PC-3 (cell line): ENCODE results near the gene SAPCD2. TPM values are rescaled to one million over a fixed set of nuclear protein-coding genes. Genes with fewer than 3 reads are reported as not detected.

Experiments used
- ATAC-seq: fragments of 200-7000 bp; cut with Tn5 transposase; 2 replicates; pipeline ENCODE4 v1.9.1; 2020; ENCODE audit warnings: mild to moderate bottlenecking, moderate library complexity
- BruUV-seq: library from RNA; stranded (reverse); fragments of 400-500 nt; replicated peaks from 2 replicates; lab custom pipeline; 2021; lab: Mats Ljungman, UMichigan
- CTCF ChIA-PET: fragments of 300-600 bp; sonication (Branson Sonifier 250); formaldehyde crosslinking; loops from one replicate; lab custom pipeline; 2022; ENCODE audit warnings: antibody characterized with exemption; lab: Charles Lee
- POLR2A ChIA-PET: fragments of 300-600 bp; sonication (Branson Sonifier 250); formaldehyde crosslinking; loops from one replicate; lab custom pipeline; 2022; ENCODE audit warnings: antibody characterized with exemption; ENCODE audit not compliant: unreplicated experiment; lab: Charles Lee
- DNase-seq: peaks from one replicate; pipeline ENCODE4 v3.0.0-alpha.2; 2015
- H2AFZ ChIP-seq: fragments of 300-600 bp; sonication (generic); 2 replicates; pipeline ENCODE4 v1.6.0; 2016; ENCODE audit warnings: antibody characterized with exemption, low read length
- H3F3A ChIP-seq: fragments of 300-600 bp; sonication (generic); one replicate; pipeline ENCODE4 v1.6.0; 2017; ENCODE audit warnings: antibody characterized with exemption, low read length, control low read depth, mild to moderate bottlenecking; ENCODE audit not compliant: unreplicated experiment
- H3K27ac ChIP-seq: fragments of 300-600 bp; sonication (generic); 2 replicates; pipeline ENCODE4 v1.5.1; 2016; ENCODE audit warnings: mild to moderate bottlenecking, low read length
- H3K27me3 ChIP-seq: fragments of 300-600 bp; sonication (generic); 2 replicates; pipeline ENCODE4 v1.6.1; 2016; ENCODE audit warnings: low read length, mixed read lengths
- H3K36me3 ChIP-seq: fragments of 300-600 bp; sonication (generic); 2 replicates; pipeline ENCODE4 v1.6.1; 2016; ENCODE audit warnings: low read depth, mixed run types, low read length, mixed read lengths
- H3K4me1 ChIP-seq: fragments of 300-600 bp; sonication (generic); 2 replicates; pipeline ENCODE4 v1.5.1; 2016; ENCODE audit warnings: low read length; ENCODE audit not compliant: insufficient read depth
- H3K4me2 ChIP-seq: fragments of 300-600 bp; sonication (generic); 2 replicates; pipeline ENCODE4 v1.6.0; 2016; ENCODE audit warnings: low read length
- H3K4me3 ChIP-seq: fragments of 300-600 bp; sonication (generic); 2 replicates; pipeline ENCODE4 v1.5.1; 2016; ENCODE audit warnings: mild to moderate bottlenecking, low read length, mixed read lengths
- H3K79me2 ChIP-seq: fragments of 300-600 bp; sonication (generic); 2 replicates; pipeline ENCODE4 v1.6.1; 2017; ENCODE audit warnings: low read length, mixed read lengths
- H3K9ac ChIP-seq: fragments of 300-600 bp; sonication (generic); 2 replicates; pipeline ENCODE4 v1.6.0; 2016; ENCODE audit warnings: mild to moderate bottlenecking, low read length
- H3K9me2 ChIP-seq: fragments of 300-600 bp; sonication (generic); replicated peaks from 2 replicates; pipeline ENCODE4 v1.6.1; 2016; ENCODE audit warnings: mixed run types, low read length, mixed read lengths
- H3K9me3 ChIP-seq: fragments of 300-600 bp; sonication (generic); 2 replicates; pipeline ENCODE4 v1.6.1; 2016; ENCODE audit warnings: low read length, mixed read lengths
- H4K20me1 ChIP-seq: fragments of 300-600 bp; sonication (generic); 2 replicates; pipeline ENCODE4 v1.6.1; 2016; ENCODE audit warnings: low read length, mixed read lengths
- CTCF ChIP-seq: fragments of 300-600 bp; sonication (generic); conservative IDR thresholded peaks from 2 replicates; pipeline ENCODE4 v1.5.1; 2017; ENCODE audit warnings: antibody characterized with exemption, low read depth, mild to moderate bottlenecking, low read length
- EZH2 ChIP-seq: fragments of 300-600 bp; sonication (generic); IDR thresholded peaks from one replicate; pipeline ENCODE4 v1.6.1; 2017; ENCODE audit warnings: antibody characterized with exemption, mild to moderate bottlenecking, low read length; ENCODE audit not compliant: unreplicated experiment
- EZH2phosphoT487 ChIP-seq: fragments of 300-600 bp; sonication (generic); IDR thresholded peaks from 2 replicates; pipeline ENCODE4 v1.6.1; 2018; ENCODE audit warnings: mild to moderate bottlenecking, antibody characterized with exemption, low read length, borderline replicate concordance
- intact Hi-C: fragments of 100-400 bp; cut with micrococcal nuclease; formaldehyde crosslinking; loops from 2 replicates; pipeline ENCODE4 v1.9.0; 2023
- total RNA-seq: library from RNA; depleted of rRNA; stranded (reverse); fragments of >200 nt; gene quantifications from 2 replicates; pipeline ENCODE4 v1.2.3, GENCODE V29; 2014

The SAPCD2 gene
- total RNA-seq, 1 experiment from 2014 or later: 98.4 TPM

DNA sequence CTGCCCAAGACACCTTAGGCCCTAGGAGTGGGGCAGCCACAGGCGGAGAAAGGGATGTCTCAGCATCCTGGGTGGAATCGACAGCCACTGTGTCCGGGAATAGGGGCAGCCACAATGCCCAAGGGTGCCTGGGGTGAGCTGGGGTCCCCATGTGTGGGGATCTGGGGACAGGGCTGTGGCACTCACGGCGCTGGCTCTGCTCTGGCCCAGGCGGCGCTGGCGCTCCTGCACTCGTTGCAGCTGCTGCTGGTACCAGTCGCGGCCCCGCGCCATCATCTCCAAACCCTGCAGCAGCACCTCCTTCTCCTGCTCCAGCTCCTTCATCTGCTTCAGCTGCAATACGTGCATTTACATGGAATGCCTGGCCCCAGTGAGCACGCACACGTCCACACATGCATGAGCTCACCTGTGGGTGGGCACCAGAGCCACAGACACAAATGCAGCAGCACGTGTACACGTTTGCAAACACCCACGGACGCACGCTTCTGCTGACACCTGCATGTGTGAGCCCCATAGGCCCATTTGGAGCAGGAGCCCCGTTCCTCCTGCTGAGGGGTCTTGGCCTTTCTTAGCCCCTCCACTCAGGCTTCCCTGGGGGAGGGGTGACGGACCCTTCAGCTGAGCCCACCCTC lies 4.9 kb downstream of the SAPCD2 start:
- DNase-seq (no peak), ATAC-seq (no peak)
- intact Hi-C loops: no loop called here
- Histone ChIP-seq H3K27me3 (no peaks in the 10 kb centered on the region), H3F3A (peaks cover 2% of the 10 kb centered on the region), H3K79me2 (peaks cover 30% of the 10 kb centered on the region), H3K4me2 (no peak overlapping the region), H3K9me3 (no peaks in the 10 kb centered on the region), H3K9me2 (no peaks in the 10 kb centered on the region), H3K9ac (no peak overlapping the region), H3K4me1 (peaks cover 14% of the 10 kb centered on the region), H2AFZ (no peak overlapping the region), H3K36me3 (no peaks in the 10 kb centered on the region), H4K20me1 (peaks cover 13% of the 10 kb centered on the region; the same call in 1 of the 2 replicates), H3K4me3 (no peak overlapping the region), H3K27ac (no peak overlapping the region)
- TF ChIP-seq CTCF: no peak
- TF ChIP-seq EZH2phosphoT487: no peak
- no peak for TF ChIP-seq EZH2
- CTCF ChIA-PET: interaction anchor here (0.6 kb wide), 1 partner anchor 19 kb away, joined by 6 read pairs; no protein-coding TSS in a partner anchor
- POLR2A ChIA-PET: no interaction called here
- BruUV-seq: no TSS peak

GRCh38 chr9:137064880-137065164 lies 5.5 kb downstream of the SAPCD2 start:
- Histone ChIP-seq H3K9me3 (no peaks in the 10 kb centered on the region), H2AFZ (no peak overlapping the region), H4K20me1 (peaks cover 13% of the 10 kb centered on the region; the same call in 1 of the 2 replicates), H3K9me2 (no peaks in the 10 kb centered on the region), H3F3A (peaks cover 2% of the 10 kb centered on the region), H3K4me1 (peaks cover 14% of the 10 kb centered on the region), H3K27me3 (no peaks in the 10 kb centered on the region), H3K9ac (no peak overlapping the region), H3K36me3 (no peaks in the 10 kb centered on the region), H3K79me2 (peaks cover 30% of the 10 kb centered on the region), H3K27ac (no peak overlapping the region), H3K4me3 (no peak overlapping the region), H3K4me2 (no peak overlapping the region)
- DNase-seq: no peak
- no TSS peak for BruUV-seq
- TF ChIP-seq CTCF (no peak), EZH2 (no peak), EZH2phosphoT487 (no peak)
- ChIA-PET POLR2A (no interaction called here), CTCF (no interaction called here)
- intact Hi-C loops: no loop called here
- ATAC-seq: no peak
